HepG2 (cell line): ENCODE data around the gene STIM2. TPM values are rescaled to one million over a fixed set of nuclear protein-coding genes. Genes with fewer than 3 reads are reported as not detected.
A peak's percentile ranks its signal among the peaks of the same experiment; 100 is the strongest.

ENCODE experiments used
- GABPA ChIP-seq, 2 experiments: IDR thresholded peaks; 2 replicates each; pipeline ENCODE4 v1.6.1; 2011 to 2016; ENCODE audit warnings: low read depth in 2 of 2, low read length in 1 of 2, missing biosample characterization in 1 of 2, missing genetic modification characterization in 1 of 2
- SALL1 ChIP-seq: sonication (generic); formaldehyde crosslinking; IDR thresholded peaks from 2 replicates; pipeline ENCODE4 v1.8.0; 2022; ENCODE audit warnings: mild to moderate bottlenecking, missing genetic modification reagents
- SMAD3 ChIP-seq: sonication (generic); formaldehyde crosslinking; IDR thresholded peaks from 2 replicates; pipeline ENCODE4 v1.4.0; 2020; ENCODE audit warnings: missing genetic modification reagents
- STAT6 ChIP-seq: sonication (generic); formaldehyde crosslinking; IDR thresholded peaks from 2 replicates; pipeline ENCODE4 v1.4.0; 2020; ENCODE audit warnings: missing genetic modification reagents, mild to moderate bottlenecking, borderline replicate concordance
- THAP7 ChIP-seq: sonication (generic); formaldehyde crosslinking; IDR thresholded peaks from 2 replicates; pipeline ENCODE4 v1.8.1; 2023; ENCODE audit warnings: mild to moderate bottlenecking, missing genetic modification reagents
- ZNF326 ChIP-seq: sonication (generic); formaldehyde crosslinking; IDR thresholded peaks from 2 replicates; pipeline ENCODE4 v1.4.0; 2020; ENCODE audit warnings: missing genetic modification reagents, borderline replicate concordance
- ZNF510 ChIP-seq: sonication (generic); formaldehyde crosslinking; IDR thresholded peaks from 2 replicates; pipeline ENCODE4 v1.4.0; 2020; ENCODE audit warnings: low read depth, mild to moderate bottlenecking, missing genetic modification reagents
- ZNF737 ChIP-seq: sonication (generic); formaldehyde crosslinking; IDR thresholded peaks from 2 replicates; pipeline ENCODE4 v1.5.0; 2020; ENCODE audit warnings: missing genetic modification reagents, mild to moderate bottlenecking, borderline replicate concordance
- polyA plus RNA-seq, 8 experiments: library from polyadenylated mRNA; depleted of rRNA in 3 of 8; stranded (reverse) in 7 of 8; unstranded in 1 of 8; fragments of >200 nt; fragmentation: Illumina TruSeq in 4 of 8; extraction: Trizol in 4 of 8; gene quantifications; 2 replicates each; pipeline versions ENCODE4 v1.2.1 to v1.2.3, GENCODE V29; 2011 to 2016; ENCODE audit warnings: low read depth in 4 of 8, missing spikeins in 1 of 8, mixed read lengths in 1 of 8; ENCODE audit not compliant: insufficient read depth in 1 of 8
- total RNA-seq, 5 experiments: library from RNA; depleted of rRNA; stranded (reverse); fragments of >200 nt; fragmentation: Illumina TruSeq; extraction: Trizol; gene quantifications; 2 replicates each; pipeline ENCODE4 v1.2.3, GENCODE V29; 2016; ENCODE audit warnings: low read depth in 1 of 5
- TF ChIP-seq, protein P1 (sequence below): sonication (generic); formaldehyde crosslinking; IDR thresholded peaks from 2 replicates; pipeline ENCODE4 v1.5.0; 2020; ENCODE audit warnings: mild to moderate bottlenecking, missing genetic modification reagents
- TF ChIP-seq, protein P2 (sequence below): sonication (generic); formaldehyde crosslinking; IDR thresholded peaks from 2 replicates; pipeline ENCODE4 v1.5.0; 2020; ENCODE audit warnings: missing genetic modification reagents

STIM2 gene
- total and polyA plus RNA-seq, 2 of the 13 experiments (the other 11 are each of a cell fraction or from before 2014, with no cell fraction given), result 19.3 to 19.4 TPM

DNA sequence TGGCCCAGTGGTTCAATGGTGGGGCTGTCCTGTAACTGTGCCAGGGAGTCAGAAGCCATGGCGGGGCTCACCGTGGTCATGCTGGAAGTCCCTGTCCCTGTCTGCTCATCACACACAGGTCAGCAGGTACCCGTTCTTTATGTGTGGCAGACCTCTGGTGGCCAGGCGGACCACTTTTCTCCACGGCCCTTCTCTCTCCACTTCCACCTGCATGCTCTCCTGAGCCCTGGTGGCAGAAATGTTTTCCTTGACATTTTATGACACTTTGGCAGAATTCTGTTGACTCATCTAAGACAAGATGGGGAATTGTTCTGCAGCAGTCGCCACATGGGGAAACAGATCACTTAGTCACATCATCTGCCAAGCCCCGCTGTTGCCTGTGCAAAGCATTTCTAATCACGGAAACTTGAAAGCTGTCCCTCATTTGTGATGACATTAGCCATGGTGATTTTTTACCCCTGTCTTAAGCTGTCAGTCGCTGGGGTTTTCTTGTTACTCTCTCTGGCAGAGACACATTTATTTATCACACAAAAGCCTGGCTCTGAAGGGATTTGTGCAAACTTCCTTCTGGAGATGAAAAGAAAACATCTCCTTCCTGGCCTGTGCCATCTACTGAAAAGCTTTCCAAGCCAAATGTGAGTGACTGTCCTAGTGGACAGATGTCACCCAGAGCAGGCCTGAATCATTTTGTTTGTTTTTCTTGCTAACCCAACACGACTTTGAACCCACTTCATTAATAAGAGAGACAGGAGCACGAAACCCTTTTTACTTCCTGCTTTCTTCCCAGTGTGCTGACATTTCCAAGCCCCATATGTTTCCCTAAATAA lies 38.8 kb upstream of the STIM2 start (continued):
- no peak; the same call in 1 of the 2 replicates for TF ChIP-seq STAT6
- TF ChIP-seq ZNF326 (CRISPR knock-in tag), result no peak
- TF ChIP-seq ZNF510, result no peak
- TF ChIP-seq SMAD3 (CRISPR knock-in tag), result no peak; the same call in 1 of the 2 replicates
- TF ChIP-seq THAP7 (CRISPR knock-in tag), result no peak
- TF ChIP-seq ZNF737 (CRISPR knock-in tag), result no peak
- TF ChIP-seq, protein P1, sequence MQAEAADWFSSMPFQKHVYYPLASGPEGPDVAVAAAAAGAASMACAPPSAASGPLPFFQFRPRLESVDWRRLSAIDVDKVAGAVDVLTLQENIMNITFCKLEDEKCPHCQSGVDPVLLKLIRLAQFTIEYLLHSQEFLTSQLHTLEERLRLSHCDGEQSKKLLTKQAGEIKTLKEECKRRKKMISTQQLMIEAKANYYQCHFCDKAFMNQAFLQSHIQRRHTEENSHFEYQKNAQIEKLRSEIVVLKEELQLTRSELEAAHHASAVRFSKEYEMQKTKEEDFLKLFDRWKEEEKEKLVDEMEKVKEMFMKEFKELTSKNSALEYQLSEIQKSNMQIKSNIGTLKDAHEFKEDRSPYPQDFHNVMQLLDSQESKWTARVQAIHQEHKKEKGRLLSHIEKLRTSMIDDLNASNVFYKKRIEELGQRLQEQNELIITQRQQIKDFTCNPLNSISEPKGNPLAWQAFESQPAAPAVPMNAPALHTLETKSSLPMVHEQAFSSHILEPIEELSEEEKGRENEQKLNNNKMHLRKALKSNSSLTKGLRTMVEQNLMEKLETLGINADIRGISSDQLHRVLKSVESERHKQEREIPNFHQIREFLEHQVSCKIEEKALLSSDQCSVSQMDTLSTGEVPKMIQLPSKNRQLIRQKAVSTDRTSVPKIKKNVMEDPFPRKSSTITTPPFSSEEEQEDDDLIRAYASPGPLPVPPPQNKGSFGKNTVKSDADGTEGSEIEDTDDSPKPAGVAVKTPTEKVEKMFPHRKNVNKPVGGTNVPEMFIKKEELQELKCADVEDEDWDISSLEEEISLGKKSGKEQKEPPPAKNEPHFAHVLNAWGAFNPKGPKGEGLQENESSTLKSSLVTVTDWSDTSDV, result no peak
- TF ChIP-seq GABPA (IDR thresholded peaks at IDR 0.05; ENCODE audit: low read depth, low read length), result no peak
- TF ChIP-seq GABPA (CRISPR knock-in tag; IDR thresholded peaks at IDR 0.05; ENCODE audit: low read depth), result peak; percentile 51
- peak; percentile 40 for TF ChIP-seq SALL1 (CRISPR knock-in tag)
- TF ChIP-seq, protein P2, sequence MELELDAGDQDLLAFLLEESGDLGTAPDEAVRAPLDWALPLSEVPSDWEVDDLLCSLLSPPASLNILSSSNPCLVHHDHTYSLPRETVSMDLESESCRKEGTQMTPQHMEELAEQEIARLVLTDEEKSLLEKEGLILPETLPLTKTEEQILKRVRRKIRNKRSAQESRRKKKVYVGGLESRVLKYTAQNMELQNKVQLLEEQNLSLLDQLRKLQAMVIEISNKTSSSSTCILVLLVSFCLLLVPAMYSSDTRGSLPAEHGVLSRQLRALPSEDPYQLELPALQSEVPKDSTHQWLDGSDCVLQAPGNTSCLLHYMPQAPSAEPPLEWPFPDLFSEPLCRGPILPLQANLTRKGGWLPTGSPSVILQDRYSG (CRISPR knock-in tag), result no peak
- TF ChIP-seq, all 625 proteins: peak for 181
